ENCODE results near the gene LRRC57.

Gene LRRC57

GRCh38 chr15:42549741-42550392 is 1.3 kb upstream of the LRRC57 start:
- peak; percentile 60 for DNase-seq (ENCODE audit: low spot score)

DNA sequence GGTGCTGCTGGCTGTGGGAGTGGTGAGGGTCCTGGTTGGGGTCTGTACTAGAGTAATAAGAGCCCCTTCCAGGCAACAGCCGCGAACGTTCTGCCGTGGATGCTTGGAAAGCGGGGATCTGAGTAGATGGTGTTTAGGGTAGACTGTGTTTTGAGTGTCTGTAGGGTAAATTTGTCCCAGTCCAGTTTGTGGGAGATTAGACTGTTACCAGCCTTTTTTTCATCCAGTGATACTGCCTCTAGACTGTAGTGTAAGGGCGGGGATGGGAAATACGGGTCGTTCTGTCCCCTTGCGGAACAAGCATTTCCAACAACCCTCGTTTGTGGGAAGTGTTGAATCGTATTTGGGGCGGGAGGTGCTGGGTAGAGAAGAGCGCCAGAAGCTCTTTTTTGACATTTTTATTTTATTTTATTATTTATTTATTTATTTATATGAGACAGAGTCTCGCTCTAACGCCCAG is 469 bp upstream of the LRRC57 start:
- no peak for DNase-seq (ENCODE audit: low spot score)

GRCh38 chr15:42547918-42548248 is 710 bp downstream of the LRRC57 start:
- DNase-seq (ENCODE audit: low spot score) = peak; percentile 61

DNA sequence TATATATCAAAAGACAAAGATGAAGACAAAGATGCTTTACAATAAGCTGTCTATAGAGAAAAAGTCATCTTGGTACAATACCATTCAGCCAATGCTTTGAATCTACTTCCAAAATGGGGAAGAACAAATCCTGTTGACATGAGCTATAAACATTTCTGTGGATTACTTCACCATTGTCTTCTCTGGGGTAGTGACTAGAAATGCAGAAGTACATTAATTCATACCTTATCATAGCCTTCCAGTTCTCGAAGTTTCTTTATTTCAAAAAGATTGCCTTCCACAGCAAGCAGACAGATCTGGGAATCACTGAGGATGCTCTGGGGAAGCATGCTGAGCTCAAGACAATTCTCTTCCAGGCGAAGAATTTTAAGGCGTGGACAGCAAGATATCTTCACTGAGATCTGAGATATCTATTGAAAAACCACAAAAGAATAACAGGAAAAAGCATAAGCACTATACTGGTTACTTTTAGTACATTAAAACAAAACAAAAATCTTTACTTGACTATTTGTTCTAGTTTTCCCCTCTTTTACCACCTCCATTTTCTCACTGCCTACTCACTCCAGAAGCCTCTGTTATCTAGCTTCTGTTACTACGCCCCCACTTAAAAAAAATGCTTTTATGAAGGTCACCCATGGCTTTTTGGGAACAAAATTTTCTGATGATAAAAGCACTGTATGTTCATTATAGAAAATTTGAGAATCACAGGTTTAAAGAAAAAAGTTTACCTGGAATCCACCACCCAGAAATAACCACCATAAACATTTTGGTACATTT is 3.6 kb downstream of the LRRC57 start:
- no peak for DNase-seq (ENCODE audit: low spot score)

- no peak for DNase-seq (ENCODE audit: low spot score)
Measured at GRCh38 chr15:42533246-42533645, 15.3 kb downstream of the LRRC57 start.

- DNase-seq (ENCODE audit: low spot score) = no peak
Measured at GRCh38 chr15:42528970-42529369, 19.6 kb downstream of the LRRC57 start.

- DNase-seq (ENCODE audit: low spot score) = no peak
Measured at GRCh38 chr15:42523331-42523730, 25.3 kb downstream of the LRRC57 start.

DNA sequence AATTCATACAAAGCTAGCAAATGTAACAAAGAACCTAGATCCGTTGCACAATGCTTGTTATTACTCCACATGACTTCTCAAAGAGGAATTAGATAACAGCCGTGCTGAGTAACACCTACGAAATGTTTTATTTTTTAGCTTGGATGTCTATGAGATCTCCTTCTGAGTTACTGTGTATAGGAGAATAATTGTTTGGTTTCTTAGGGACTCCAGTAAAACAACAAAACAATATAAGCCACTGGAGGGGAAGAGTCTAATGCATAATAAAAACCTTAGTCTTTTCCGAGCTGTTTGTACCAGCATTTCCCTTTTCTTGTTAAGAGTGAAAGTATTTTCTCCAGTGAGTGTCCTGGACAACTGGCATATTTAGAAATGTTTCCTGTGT is 37.6 kb downstream of the LRRC57 start:
- no peak for DNase-seq (ENCODE audit: low spot score)

DNA sequence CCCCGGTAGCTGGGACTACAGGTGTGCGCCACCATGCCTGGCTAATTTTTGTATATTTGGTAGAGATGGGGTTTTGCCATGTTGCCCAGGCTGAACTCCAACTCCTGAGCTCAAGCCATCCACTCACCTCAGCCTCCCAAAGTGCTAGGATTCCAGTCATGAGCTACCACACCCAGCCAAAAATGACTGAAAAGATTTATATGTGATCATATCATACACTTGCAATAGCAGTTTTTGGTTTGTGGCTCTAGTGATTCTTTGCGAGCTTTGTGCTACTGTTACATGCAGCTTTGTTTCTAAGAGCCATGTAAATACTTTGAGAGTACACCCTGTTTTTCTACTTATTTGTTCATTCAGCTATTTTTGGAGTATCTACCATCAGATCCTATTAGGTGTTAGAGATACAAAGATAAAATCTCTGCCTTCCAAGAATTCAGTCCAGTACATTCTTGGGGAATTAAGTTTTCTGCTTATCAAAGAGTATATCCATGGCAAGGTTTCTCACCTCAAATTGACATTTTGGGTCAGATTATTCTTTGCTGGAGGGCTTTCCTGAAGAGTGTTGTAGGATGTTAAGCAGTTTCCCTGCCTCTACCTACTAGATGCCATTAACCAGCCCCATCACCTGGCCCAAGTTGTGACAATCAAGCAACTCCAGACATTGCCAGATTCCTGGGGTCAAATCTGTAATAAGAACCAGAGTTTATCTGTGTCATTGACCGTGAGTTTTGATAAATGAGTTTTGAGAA is 38.2 kb downstream of the LRRC57 start:
- DNase-seq (ENCODE audit: low spot score) = no peak

- no peak for DNase-seq (ENCODE audit: low spot score)
Measured at GRCh38 chr15:42508263-42508690, 40.3 kb downstream of the LRRC57 start.

- no peak for DNase-seq (ENCODE audit: low spot score)
Measured at GRCh38 chr15:42507514-42507913, 41.1 kb downstream of the LRRC57 start.

DNA sequence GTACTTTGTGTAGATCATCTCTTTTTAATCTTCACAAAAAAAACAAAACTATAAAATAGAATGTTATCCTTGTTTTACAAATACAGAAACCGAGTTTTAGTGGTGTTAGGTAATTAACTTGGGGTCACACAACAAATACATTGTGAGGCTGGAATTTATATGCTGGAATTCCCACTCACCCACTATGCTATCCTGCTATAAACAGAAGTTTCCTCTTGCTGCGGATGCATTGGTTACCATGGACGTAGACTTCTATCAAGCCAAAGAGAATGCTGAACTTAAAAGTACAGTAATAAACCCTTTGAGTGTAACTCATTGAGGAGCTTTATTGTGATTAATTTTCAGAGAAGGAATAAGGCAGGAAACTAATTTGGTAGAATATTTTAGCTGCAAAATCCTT is 44.0 kb downstream of the LRRC57 start:
- DNase-seq (ENCODE audit: low spot score) = no peak

DNA sequence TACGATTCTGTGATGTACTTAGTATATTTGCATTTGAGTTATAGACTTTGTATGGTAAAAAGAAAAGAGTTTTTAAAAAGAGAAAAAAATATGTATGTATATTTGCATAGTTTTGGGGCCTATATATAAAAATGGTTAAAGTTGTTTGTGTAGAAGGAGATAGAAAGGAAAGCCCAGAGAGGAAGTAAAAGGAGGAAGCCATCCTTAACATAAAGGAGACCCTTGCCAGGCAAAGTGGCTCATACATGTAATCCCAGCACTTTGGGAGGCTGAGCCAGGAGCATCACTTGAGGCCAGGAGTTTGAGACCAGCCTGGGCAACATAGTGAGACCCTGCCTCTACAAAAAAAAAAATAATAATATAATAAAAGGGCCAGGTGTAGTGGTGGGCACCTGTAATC is 44.8 kb downstream of the LRRC57 start:
- no peak for DNase-seq (ENCODE audit: low spot score)

DNA sequence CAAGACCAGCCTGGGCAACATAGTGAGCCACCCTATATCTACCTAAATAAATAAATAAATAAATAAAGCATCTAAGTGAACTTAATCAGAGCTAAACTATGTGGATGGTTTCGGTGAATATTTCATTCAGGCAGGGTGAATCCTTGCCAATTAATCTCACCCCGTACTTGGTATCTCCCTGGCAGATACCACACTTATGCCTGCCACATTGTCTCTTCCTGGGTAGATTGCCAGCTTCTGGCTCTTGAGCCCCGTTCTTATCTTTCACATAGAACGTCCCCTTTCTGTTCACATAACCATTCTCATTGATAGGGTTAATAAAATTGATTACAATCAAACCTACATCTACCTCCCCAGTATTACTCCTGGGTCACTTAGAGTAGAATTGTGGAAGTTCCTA is 46.1 kb downstream of the LRRC57 start:
- DNase-seq (ENCODE audit: low spot score) = peak; percentile 44

DNA sequence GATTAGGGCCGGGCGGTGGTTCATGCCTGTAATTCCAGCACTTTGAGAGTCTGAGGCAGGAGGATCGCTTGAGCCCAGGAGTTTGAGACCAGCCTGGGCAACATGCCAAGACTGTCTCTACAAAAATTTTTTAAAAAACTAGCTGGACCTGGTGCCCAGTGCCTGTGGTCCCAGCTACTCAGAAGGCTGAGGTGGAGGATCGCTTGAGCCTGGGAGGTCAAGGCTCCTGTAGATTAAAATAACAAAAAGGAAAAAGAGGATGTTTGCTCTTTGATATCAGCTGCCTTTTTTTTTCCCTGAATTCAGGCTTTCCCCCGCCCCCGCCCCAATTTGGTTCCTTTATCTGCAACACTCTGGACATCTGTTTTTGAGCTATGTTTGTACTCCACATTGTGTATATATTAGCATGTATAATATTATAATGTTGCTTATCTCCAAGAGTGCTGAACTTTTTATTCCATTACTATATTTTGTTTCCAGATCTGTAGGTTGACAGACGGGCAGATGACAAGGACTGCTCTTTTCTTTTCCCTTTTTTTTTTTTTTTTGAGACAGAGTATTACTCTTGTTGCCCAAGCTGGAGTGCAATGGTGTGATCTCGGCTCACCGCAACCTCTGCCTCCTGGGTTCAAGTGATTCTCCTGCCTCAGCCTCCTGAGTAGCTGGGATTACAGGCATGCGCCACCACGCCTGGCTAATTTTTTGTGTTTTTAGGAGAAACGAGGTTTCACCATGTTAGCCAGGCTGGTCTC is 48.6 kb downstream of the LRRC57 start:
- DNase-seq (ENCODE audit: low spot score) = peak; percentile 84

- DNase-seq (ENCODE audit: low spot score) = peak; percentile 64
Measured at GRCh38 chr15:42498212-42499068, 50.2 kb downstream of the LRRC57 start.

DNA sequence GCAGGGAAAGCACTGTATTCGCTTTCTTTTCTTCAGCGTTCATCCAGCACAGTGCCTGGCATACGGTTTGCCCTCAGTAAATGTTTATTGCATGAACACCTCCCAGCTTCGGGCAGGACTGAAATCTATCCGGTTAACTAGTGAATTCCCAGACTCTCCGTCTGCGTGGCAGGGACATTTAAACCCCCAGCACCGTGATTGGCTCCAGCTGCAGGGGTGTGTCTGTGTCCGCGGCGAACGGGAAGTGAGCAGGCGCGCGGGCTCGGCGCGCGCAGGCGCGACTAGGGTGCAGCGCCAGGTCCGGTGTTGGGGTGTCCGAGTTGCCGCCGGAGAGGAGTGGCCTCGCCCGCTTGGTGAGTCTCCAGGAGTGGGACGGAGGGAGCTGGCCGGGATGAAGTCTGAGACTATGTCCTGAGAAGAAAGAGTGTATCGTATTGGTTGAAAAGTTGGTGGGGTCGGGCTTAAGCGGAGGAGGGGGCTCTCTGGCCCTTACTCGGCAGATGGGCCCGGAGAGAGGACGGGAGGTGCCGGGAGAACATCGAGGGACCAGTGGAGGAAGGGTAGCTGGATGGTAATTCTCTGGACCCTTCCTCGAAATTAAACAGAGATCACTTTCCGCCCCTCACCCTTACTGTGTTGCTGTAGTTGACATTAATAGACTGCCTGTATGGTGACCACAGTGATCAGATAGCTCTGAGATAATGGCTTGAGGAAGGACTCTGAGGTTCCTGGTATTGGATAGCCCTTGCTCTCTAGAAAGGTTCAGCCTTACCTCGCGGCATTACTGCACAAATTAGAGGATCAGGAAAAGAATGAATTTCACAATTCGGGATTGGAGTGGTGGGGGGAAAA is 53.0 kb downstream of the LRRC57 start, which contains the start of gene SNAP23:
TSS of gene SNAP23 (plus strand) at position 274 of the 852 bp plus-strand sequence. CDS start 16,213 bp downstream, outside the sequence.
- peak; percentile 91 for DNase-seq (ENCODE audit: low spot score)

- peak; percentile 70 for DNase-seq (ENCODE audit: low spot score)
Measured at GRCh38 chr15:42494998-42495360, 53.6 kb downstream of the LRRC57 start.

- DNase-seq (ENCODE audit: low spot score) = no peak
Measured at GRCh38 chr15:42493679-42494078, 54.9 kb downstream of the LRRC57 start.

GRCh38 chr15:42491539-42492225 is 56.9 kb downstream of the LRRC57 start:
- DNase-seq (ENCODE audit: low spot score) = no peak
